AG10803 (cell line): ENCODE data around the gene NAV3.
A peak's percentile ranks its signal among the peaks of the same experiment; 100 is the strongest.

ENCODE experiments used
- DNase-seq: peaks from one replicate; pipeline ENCODE4 v3.0.0; 2010; ENCODE audit warnings: low read depth
- H3K4me3 ChIP-seq: 2 replicates; pipeline ENCODE4 v1.5.1; 2011; ENCODE audit warnings: mild to moderate bottlenecking, low read length, control low read depth
- TF ChIP-seq, protein P1 (sequence below): conservative IDR thresholded peaks from 2 replicates; pipeline ENCODE4 v1.5.1; 2011; ENCODE audit warnings: mild to moderate bottlenecking, low read length, control low read depth, inconsistent platforms

The NAV3 gene

DNA sequence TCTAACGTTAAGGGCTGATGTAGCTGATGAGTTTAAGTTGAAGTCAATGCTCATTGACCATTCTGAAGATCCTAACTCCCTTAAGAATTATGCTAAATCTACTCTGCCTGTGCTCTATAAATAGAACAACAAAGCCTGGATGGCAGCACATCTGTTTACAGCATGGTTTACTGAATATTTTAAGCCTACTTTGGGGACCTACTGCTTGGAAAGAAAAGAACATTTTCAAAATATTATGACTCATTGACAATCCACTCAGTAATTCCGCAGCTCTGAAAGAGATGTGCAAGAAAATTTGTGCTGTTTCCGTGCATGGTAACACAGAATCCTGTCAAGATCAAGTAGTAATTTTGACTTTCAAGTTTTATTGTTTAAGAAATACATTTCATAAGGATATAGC is 35.0 kb upstream of the NAV3 start:
- DNase-seq: peak; percentile 51
- TF ChIP-seq, protein P1, sequence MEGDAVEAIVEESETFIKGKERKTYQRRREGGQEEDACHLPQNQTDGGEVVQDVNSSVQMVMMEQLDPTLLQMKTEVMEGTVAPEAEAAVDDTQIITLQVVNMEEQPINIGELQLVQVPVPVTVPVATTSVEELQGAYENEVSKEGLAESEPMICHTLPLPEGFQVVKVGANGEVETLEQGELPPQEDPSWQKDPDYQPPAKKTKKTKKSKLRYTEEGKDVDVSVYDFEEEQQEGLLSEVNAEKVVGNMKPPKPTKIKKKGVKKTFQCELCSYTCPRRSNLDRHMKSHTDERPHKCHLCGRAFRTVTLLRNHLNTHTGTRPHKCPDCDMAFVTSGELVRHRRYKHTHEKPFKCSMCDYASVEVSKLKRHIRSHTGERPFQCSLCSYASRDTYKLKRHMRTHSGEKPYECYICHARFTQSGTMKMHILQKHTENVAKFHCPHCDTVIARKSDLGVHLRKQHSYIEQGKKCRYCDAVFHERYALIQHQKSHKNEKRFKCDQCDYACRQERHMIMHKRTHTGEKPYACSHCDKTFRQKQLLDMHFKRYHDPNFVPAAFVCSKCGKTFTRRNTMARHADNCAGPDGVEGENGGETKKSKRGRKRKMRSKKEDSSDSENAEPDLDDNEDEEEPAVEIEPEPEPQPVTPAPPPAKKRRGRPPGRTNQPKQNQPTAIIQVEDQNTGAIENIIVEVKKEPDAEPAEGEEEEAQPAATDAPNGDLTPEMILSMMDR: no peak
- no peak overlapping the region for H3K4me3 ChIP-seq

GRCh38 chr12:77796775-77797174 is 33.9 kb upstream of the NAV3 start:
- TF ChIP-seq, protein P1: no peak
- H3K4me3 ChIP-seq: no peak overlapping the region
- DNase-seq: peak; percentile 26

GRCh38 chr12:77800501-77800900 is 30.2 kb upstream of the NAV3 start:
- H3K4me3 ChIP-seq: no peak overlapping the region
- DNase-seq: no peak
- TF ChIP-seq, protein P1: no peak

DNA sequence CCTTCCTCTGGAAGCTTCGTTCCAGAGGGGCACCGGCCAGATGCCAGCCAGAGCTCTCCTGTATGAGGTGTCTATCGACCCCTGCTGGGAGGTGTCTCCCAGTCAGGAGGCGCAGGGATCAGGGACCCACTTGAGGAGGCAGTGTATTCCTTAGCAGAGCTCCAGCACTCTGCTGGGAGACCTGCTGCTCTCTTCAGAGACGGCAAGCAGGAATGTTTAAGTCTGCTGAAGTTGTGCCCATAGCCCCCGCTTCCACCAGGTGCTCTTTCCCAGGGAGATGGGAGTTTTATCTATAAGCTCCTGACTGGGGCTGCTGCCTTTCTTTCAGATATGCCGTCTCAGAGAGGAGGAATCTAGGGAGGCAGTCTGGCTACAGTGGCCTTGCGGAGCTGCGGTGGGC is 22.2 kb upstream of the NAV3 start:
- H3K4me3 ChIP-seq: no peak overlapping the region
- DNase-seq: no peak
- TF ChIP-seq, protein P1: no peak

DNA sequence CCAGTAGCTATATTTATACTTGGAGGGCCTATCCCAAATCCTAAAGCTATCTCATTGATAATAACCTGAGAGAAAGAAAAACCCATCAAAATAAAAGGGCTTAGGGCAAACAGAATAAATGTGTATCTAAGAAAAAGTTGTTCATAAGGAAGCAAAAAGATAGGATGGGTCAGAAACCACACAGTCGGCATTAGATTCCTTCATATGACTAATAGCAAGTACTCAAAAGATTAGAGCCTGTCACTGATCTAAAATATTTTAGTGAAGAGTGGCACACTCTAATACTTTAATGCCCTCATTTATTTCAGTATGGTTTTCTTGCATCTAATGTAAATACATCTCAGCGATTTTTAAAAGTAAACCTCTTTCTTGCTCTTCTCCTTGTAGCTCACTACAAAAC is 17.1 kb upstream of the NAV3 start:
- DNase-seq: no peak
- no peak overlapping the region for H3K4me3 ChIP-seq
- TF ChIP-seq, protein P1: no peak

- TF ChIP-seq, protein P1: no peak
- no peak overlapping the region for H3K4me3 ChIP-seq
- no peak for DNase-seq
Measured at GRCh38 chr12:77814386-77814785, 16.3 kb upstream of the NAV3 start.

DNA sequence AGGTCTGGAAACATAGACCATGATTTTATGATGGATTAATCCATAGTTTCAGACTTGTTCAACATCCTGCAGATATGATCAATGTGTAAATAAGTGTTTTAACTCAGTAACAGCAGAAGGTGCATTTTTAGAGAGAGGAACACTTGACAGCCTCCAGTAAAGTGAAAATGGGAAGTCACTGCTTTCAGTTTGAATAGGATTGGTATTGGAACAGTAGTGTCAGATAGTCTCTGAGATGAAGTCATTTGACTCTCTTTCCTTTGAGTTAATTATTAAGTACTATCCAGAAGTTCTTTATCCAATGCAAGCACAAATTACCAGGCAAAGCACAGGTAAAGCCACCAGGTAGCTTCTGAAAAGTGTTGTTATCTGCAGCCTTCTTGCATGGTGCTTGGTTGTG is 14.5 kb upstream of the NAV3 start:
- TF ChIP-seq, protein P1: no peak
- DNase-seq: no peak
- no peak overlapping the region for H3K4me3 ChIP-seq
